Prostate gland (tissue), 2 donors: Measurements from ENCODE around the gene R3HDM4.

Source experiments
- CTCF ChIP-seq, 4 experiments: fragments of 200-600 bp in 2 of 4; fragments of 450-650 bp in 2 of 4; sonication (generic) in 2 of 4; IDR thresholded peaks; 1 replicate in 3 of 4; 2 replicates in 1 of 4; pipeline ENCODE4 v1.5.1; 2016 to 2019; ENCODE audit warnings: antibody characterized with exemption in 4 of 4, mild to moderate bottlenecking in 2 of 4, moderate library complexity in 2 of 4
- POLR2AphosphoS5 ChIP-seq: sonication (generic); formaldehyde crosslinking; IDR thresholded peaks from one replicate; pipeline ENCODE4 v1.6.1; 2017; ENCODE audit warnings: antibody characterized with exemption

GRCh38 chr19:913080-913748 is at the start of gene R3HDM4:
- TF ChIP-seq CTCF (IDR thresholded peaks at IDR 0.05) = no peak
- no peak for TF ChIP-seq POLR2AphosphoS5
